ENCODE results near the gene LRRC4.

DNA sequence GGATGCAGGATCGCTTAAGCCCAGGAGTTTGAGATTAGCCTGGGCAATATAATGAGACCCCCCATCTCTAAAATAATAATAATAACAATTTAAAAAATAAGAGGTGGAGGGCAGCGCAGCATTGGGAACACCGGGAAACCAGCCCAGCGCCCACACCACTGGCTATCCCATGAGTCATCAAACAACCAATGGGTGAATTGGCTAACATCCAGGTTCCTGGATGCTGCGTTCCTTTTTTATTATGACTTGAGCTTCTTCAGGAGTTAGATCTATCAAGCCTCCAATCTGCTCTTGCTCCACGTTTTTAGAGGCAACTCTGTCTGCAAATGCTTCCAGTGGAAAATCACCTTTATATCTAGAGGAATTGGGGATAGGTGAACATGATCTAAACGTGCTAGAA is 10.0 kb upstream of the LRRC4 start:
- TF ChIP-seq, protein P1, sequence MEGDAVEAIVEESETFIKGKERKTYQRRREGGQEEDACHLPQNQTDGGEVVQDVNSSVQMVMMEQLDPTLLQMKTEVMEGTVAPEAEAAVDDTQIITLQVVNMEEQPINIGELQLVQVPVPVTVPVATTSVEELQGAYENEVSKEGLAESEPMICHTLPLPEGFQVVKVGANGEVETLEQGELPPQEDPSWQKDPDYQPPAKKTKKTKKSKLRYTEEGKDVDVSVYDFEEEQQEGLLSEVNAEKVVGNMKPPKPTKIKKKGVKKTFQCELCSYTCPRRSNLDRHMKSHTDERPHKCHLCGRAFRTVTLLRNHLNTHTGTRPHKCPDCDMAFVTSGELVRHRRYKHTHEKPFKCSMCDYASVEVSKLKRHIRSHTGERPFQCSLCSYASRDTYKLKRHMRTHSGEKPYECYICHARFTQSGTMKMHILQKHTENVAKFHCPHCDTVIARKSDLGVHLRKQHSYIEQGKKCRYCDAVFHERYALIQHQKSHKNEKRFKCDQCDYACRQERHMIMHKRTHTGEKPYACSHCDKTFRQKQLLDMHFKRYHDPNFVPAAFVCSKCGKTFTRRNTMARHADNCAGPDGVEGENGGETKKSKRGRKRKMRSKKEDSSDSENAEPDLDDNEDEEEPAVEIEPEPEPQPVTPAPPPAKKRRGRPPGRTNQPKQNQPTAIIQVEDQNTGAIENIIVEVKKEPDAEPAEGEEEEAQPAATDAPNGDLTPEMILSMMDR (tag by site-specific recombination; IDR thresholded peaks at IDR 0.05): no peak
- TF ChIP-seq ZNF16 (tag by site-specific recombination; IDR thresholded peaks at IDR 0.05; ENCODE audit: low read depth): no peak

All from HEK293 (cell line).